Peyer's patch (tissue), 4 donors: Measurements from ENCODE around the gene AIF1L. TPM values are rescaled to one million over a fixed set of nuclear protein-coding genes. Genes with fewer than 3 reads are reported as not detected.
A peak's percentile ranks its signal among the peaks of the same experiment; 100 is the strongest.
"Not testable (repeated sequence)": the region's sequence is repeated elsewhere in the genome, so short reads cannot be mapped to it uniquely, and the experiment has no call there.

Experiments used
- DNase-seq, 3 donors: peaks; one replicate each; pipeline ENCODE4 v3.0.0-alpha.2; 2017 to 2019
- H3K27ac ChIP-seq, 4 donors: fragments of 200-600 bp; sonication (generic); one replicate each; pipeline ENCODE4 v1.5.1; 2016 to 2019
- H3K27me3 ChIP-seq, 2 donors: fragments of 200-600 bp; sonication (generic); one replicate each; pipeline ENCODE4 v1.5.1; 2019
- H3K36me3 ChIP-seq, 3 donors: fragments of 200-600 bp; sonication (generic); one replicate each; pipeline ENCODE4 v1.5.1; 2016 to 2019
- H3K4me1 ChIP-seq, 4 donors: fragments of 200-600 bp; sonication (generic); one replicate each; pipeline ENCODE4 v1.5.1; 2016 to 2019
- H3K4me3 ChIP-seq, 4 donors: fragments of 200-600 bp; sonication (generic); 1 replicate in 3 of 4; 2 replicates in 1 of 4; pipeline ENCODE4 v1.5.1; 2016 to 2019; ENCODE audit warnings: mild to moderate bottlenecking in 1 of 4
- H3K9me3 ChIP-seq, 4 donors: fragments of 200-600 bp; sonication (generic); one replicate each; pipeline ENCODE4 v1.5.1; 2016 to 2019; ENCODE audit warnings: mild to moderate bottlenecking in 1 of 4
- CTCF ChIP-seq, 6 experiments: fragments of 450-650 bp in 4 of 6; fragments of 200-600 bp in 2 of 6; sonication (generic) in 1 of 6; IDR thresholded peaks; one replicate each; pipeline ENCODE4 v1.5.1; 2017 to 2019; ENCODE audit warnings: antibody characterized with exemption in 6 of 6, mild to moderate bottlenecking in 3 of 6, moderate library complexity in 1 of 6
- POLR2A ChIP-seq, 2 donors: fragments of 450-650 bp; IDR thresholded peaks; one replicate each; pipeline ENCODE4 v1.5.1; 2017; ENCODE audit warnings: antibody characterized with exemption in 2 of 2, mild to moderate bottlenecking in 2 of 2, moderate library complexity in 2 of 2
- total RNA-seq, 4 donors: library from RNA; depleted of rRNA; stranded (reverse); fragments of >200 nt; gene quantifications; one replicate each; pipeline ENCODE4 v1.1.0, GENCODE V29; 2016

Gene AIF1L
- total RNA-seq, 4 donors from 2014 or later, result 1.5 to 10.7 (median 2.8) TPM

- Histone ChIP-seq H3K4me1 (peaks cover 0 to 13% (median 5%) of the 10 kb centered on the region in 4 donors), H3K27ac (no peak overlapping the region), H3K4me3 (peak overlapping the region in 3 of 4 donors; percentile 20 to 62 (median 52)), H3K9me3 (no peaks in the 10 kb centered on the region), H3K36me3 (no peaks in the 10 kb centered on the region), H3K27me3 (peaks cover 0 to 21% of the 10 kb centered on the region in 2 donors)
- no peak for DNase-seq
- TF ChIP-seq POLR2A (IDR thresholded peaks at IDR 0.05) (no peak), CTCF (IDR thresholded peaks at IDR 0.05) (no peak)
These were observed 564 bp upstream of the AIF1L start for GRCh38 chr9:131095666-131096268.

GRCh38 chr9:131097126-131097947 is 1.0 kb downstream of the AIF1L start:
- H3K4me1 ChIP-seq, result peaks cover 0 to 13% (median 5%) of the 10 kb centered on the region in 4 donors
- TF ChIP-seq POLR2A (IDR thresholded peaks at IDR 0.05) (no peak), CTCF (IDR thresholded peaks at IDR 0.05) (no peak)
- peaks cover 0 to 21% of the 10 kb centered on the region in 2 donors for H3K27me3 ChIP-seq
- H3K9me3 ChIP-seq, result no peaks in the 10 kb centered on the region
- no peaks in the 10 kb centered on the region for H3K36me3 ChIP-seq
- H3K27ac ChIP-seq, result no peak overlapping the region
- no peak for DNase-seq
- H3K4me3 ChIP-seq, result peak overlapping the region in 2 of 4 donors; percentile 52 to 62

GRCh38 chr9:131097948-131098278 is 1.6 kb downstream of the AIF1L start:
- no peaks in the 10 kb centered on the region for H3K36me3 ChIP-seq
- DNase-seq, result no peak
- no peak overlapping the region for H3K4me3 ChIP-seq
- H3K27me3 ChIP-seq, result peaks cover 0 to 21% of the 10 kb centered on the region in 2 donors
- TF ChIP-seq POLR2A (IDR thresholded peaks at IDR 0.05) (no peak), CTCF (IDR thresholded peaks at IDR 0.05) (no peak)
- no peak overlapping the region for H3K27ac ChIP-seq
- no peaks in the 10 kb centered on the region for H3K9me3 ChIP-seq
- peaks cover 0 to 13% (median 5%) of the 10 kb centered on the region in 4 donors for H3K4me1 ChIP-seq

- Histone ChIP-seq H3K9me3 (no peaks in the 10 kb centered on the region), H3K27ac (no peak overlapping the region), H3K36me3 (no peaks in the 10 kb centered on the region), H3K4me3 (no peak overlapping the region), H3K27me3 (peaks cover 0 to 21% of the 10 kb centered on the region in 2 donors), H3K4me1 (peaks cover 0 to 13% (median 5%) of the 10 kb centered on the region in 4 donors)
- no peak for DNase-seq
- TF ChIP-seq POLR2A (IDR thresholded peaks at IDR 0.05) (no peak), CTCF (IDR thresholded peaks at IDR 0.05) (no peak)
These were observed 2.2 kb downstream of the AIF1L start for GRCh38 chr9:131098391-131099101.

GRCh38 chr9:131099102-131099606 is 2.8 kb downstream of the AIF1L start:
- Histone ChIP-seq H3K36me3 (no peaks in the 10 kb centered on the region), H3K4me1 (peaks cover 0 to 13% (median 5%) of the 10 kb centered on the region in 4 donors), H3K27me3 (peaks cover 0 to 21% of the 10 kb centered on the region in 2 donors), H3K9me3 (no peaks in the 10 kb centered on the region), H3K4me3 (no peak overlapping the region), H3K27ac (no peak overlapping the region)
- no peak for DNase-seq
- TF ChIP-seq CTCF (IDR thresholded peaks at IDR 0.05), result no peak
- no peak for TF ChIP-seq POLR2A (IDR thresholded peaks at IDR 0.05)

- DNase-seq, H3K36me3 ChIP-seq, H3K4me3 ChIP-seq, H3K27ac ChIP-seq, H3K9me3 ChIP-seq: not testable (repeated sequence)
- Histone ChIP-seq H3K4me1 (peaks cover 0 to 13% (median 5%) of the 10 kb centered on the region in 4 donors), H3K27me3 (peaks cover 0 to 21% of the 10 kb centered on the region in 2 donors)
These were observed 3.5 kb downstream of the AIF1L start for GRCh38 chr9:131099845-131100244.
